ENCODE data around the gene TTC34.

Gene TTC34, protein sequence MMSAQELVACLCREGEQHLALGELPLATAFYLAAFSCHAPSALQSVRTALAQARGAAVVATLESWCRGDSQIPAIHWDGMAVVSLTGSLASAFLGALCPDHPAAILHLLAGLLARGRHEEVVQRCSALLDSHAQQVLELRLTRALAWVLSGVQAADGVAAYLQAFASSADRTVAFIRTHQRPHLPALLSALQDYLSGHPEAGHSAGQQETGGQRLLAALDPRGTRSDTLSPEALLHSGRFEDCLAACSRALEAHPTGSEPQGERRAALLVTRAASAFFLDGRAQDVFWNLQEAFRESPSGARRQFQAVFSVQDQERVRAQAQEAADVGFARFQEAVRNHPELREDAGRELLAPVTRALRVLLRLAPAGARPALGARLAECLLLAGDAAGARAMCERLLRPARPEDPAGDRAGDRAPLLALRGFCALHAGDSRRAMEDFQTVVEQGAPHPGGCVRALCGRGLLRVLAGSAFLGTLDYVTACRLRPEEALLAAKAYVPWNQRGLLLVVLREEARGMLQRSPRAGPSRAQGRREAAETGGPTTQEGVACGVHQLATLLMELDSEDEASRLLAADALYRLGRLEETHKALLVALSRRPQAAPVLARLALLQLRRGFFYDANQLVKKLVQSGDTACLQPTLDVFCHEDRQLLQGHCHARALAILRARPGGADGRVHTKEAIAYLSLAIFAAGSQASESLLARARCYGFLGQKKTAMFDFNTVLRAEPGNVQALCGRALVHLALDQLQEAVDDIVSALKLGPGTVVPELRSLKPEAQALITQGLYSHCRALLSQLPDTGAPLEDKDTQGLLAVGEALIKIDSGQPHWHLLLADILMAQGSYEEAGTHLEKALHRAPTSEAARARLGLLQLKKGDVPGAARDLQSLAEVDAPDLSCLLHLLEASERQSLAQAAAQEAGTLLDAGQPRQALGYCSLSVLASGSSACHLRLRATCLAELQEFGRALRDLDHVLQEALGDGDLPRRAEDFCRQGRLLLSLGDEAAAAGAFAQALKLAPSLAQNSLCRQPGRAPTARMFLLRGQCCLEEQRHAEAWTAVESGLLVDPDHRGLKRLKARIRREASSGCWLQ

DNA sequence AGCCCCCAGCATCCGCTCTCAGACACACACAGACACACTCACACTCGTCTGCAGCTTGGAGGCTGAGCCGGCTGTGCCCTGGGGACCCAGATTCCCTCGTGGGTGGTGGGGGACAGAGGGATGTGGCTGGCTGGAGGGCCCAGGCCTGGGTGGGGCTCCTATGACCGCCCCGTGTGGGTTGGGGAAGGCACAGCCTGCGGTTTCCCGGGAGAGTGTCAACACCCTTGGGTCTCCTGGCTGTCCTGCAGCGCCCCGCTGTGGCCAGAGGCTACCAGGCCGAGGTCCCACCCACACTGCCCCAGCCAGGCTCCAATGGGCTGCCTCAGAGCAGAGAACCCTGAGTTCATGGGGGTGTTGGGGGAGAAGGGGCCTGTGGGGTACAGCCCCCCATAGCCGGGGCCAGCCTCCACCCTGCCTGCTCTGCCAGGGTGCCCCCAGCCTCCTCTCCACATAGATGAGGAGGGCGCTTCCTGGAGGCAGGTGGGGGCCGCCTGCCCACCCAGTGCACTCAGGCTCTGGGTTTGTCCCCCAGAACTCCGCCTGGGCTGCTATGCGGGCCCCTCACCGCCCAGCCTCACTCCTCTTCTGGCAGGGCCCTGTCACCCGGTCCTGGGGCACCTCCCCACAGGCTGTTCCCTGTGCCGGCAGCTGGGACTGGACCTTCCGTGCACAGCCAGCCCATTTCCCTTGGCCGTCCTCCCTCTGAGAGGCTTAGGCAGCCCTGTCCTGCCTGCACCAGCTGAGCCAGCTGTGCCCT is at the start of gene TTC34:
Gene TTC34 (minus strand): TSS at position 159 of the 757 bp plus-strand sequence. CDS start 866 bp downstream, outside the sequence.
- DNase-seq (ENCODE audit: low read depth in 3 of 3) = peak; percentile 22 to 30 (median 27)

DNA sequence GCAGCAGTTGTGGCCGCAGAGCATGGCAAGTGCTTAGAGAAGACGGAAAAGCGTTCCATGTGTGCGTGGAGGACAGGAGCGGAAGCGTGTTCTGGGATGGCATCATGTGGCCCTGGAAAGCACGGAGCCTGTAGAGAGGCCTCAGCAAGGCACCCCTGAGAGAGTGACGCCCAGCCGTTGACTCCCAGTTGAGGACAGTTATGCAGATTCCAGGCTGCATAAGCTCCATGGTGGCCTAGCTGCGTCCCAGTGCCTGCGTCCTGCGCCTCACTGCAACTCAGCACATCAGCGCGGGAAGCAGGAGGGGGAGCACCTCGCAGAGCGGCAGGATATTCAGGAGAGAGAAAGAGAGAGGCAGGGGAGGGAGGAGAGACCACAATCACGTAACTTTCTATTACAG is 49.0 kb upstream of the TTC34 start:
- no peak for DNase-seq (ENCODE audit: low read depth in 3 of 3)

DNA sequence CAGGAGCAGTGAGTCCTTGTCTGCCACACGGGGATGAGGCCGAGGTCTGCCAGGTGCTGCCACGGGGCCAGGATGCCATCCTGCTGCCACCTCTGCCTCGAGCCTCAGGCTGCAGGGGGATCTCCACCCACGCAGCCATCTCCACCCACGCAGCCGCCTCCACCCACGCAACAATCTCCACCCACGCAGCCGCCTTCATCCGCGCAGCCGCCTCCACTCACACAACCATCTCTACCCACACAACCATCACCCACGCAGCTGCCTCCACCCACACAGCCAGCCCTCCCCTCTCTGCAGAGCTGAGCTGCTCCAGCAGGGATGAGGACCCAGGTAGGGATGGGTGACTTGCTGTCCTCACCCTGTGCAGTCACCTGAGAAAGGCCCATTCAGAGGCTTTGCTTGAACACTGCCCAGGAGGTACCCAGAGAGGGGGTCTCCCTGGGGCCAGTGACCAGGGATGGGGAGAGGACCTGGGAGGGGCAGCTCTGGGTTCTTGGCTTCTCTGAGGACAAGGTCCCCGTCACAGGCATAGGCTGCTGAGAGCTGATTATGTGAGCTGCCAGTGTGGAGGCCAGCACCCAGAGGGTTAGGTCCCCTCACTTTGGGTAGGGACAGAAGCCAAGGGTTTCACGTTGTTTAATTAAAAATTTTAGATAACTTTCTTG is 46.6 kb upstream of the TTC34 start:
- DNase-seq (ENCODE audit: low read depth in 3 of 3) = no peak

DNA sequence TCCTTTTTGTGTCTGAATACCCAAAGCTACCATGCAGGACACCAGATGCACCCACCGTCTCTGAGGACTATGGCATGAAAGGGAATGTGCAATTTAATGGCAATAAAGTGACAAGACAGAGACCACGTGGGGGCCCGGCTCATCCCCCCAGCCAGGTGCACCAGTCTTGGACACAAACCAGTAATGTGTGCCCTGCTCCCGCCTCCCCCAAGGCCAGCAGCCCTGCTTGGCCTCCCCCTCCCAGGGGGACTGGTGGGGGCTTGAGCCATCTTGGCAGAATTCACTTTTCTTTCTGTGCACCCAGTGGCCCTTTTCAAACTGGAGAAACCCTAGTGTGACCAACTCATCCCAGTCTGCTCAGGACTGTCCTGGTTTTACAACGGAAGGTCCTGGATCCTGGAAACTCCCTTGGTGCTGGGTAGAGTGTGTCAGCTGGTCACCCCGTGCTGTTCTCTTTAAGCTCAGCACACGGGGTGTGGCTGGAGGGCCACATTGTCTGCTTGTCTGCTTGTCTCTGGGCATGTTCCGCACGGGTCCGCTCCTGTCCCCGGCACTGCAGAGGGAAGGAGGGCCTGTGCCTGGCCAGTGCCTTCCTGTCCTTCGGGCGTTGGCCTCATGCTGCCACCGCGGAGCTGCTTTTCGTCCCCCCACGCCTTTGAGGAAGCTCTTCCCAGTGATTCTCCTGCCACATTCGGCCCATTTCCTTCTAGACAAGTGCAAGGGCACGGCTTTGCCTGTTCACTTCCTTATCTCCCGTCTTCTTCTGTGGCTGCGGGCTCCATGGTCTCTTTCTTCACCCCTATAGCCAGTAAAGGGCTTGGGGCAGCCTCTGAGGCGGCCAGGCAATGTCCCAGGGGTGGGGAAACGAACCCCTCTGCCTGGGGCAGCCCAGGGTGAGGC is 45.8 kb upstream of the TTC34 start:
- DNase-seq (ENCODE audit: low read depth in 3 of 3) = no peak

DNA sequence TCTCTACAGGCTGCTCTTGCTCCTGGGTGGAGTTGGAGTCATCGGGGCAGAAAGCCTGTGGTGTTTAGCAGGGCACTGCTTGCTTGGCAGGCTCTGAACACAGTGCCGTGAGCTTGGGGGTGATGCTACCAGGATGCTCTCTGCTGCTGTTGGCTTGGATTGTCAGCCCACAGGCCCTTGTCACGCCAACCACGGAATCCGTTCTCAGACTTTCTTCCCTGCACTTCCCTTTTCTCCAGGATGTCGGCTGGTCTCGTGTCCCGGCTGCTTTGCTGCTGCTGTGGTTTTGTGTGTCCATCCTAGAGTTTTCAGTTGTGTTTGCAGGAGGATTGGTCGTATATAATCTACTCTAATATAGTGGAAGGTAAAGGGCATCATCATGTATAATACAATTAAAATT is 44.4 kb upstream of the TTC34 start:
- no peak for DNase-seq (ENCODE audit: low read depth in 3 of 3)

DNA sequence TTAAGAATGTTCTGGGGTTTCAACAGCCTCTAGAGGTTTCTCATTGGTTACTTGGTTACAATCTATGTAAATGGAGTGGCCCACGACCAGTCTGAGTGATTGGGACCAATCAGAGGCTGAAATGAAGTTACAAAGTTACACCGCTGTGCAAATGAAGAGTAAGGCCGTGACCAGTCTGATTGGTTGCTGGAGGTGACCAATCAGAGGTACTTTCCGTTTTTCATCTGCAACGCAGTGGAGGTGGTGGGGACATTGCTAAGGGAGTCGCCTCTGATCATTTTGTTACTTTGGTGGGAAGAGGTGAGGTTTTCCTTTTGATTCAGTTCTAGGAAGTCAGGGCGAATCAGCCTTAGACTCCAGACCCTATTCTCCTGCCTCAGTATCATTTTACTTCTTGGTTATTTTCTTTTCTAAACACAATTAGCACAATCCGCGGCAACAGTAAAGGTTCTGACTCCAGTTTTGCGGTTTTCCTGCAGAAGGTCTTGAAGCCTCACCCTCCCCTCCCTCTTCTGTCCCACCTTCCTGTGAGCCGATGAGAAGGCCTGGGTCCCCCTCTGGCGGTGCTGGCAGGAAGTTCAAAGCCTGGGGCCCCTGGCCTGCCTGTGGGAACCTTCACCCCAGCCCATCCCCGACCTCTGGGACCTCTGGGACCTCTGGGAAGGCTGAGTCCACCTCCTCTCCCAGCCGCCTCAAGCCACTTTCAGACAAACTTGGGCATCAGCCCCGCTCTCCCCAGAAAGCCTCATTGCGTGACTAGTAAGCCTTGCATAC is 38.7 kb upstream of the TTC34 start:
- peak; percentile 19 to 38 (median 34) for DNase-seq (ENCODE audit: low read depth in 3 of 3)

DNA sequence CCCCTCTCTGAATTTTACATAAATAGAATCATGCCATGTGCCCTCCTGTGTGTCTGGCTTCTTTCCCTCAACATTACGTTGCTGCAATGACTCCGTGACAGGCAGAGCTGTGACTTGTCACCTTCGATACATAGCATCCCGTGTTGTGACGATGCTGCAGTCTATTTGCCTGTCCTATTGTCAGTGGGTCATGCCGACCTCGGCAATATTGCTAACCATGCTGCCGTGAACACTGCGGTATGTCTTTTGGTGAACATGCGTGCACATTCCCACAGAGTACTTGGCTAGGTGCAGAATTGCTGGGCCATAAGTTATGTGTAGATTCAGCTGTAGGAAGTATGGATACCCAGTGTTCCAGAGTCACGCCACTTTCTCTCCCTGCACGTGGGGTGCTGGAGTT is 36.3 kb upstream of the TTC34 start:
- no peak for DNase-seq (ENCODE audit: low read depth in 3 of 3)

DNA sequence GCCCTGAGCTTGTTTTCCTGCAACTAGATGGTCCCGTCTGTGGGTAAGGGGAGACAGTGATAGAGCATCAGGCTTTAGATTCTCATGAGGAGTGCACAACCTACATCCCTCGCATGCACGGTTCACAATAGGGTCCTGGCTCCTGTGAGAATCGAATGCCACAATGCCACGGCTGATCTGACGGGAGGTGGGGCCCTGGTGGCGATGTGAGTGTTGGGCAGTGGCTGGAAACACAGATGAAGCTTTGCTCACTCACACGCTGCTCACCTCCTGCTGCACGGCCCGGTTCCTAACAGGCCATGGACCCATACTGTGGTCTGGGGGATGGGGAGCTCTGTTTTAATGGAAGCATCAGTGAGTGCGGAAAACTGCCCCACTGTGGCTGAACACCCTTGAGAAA is 35.8 kb upstream of the TTC34 start:
- no peak for DNase-seq (ENCODE audit: low read depth in 3 of 3)

DNA sequence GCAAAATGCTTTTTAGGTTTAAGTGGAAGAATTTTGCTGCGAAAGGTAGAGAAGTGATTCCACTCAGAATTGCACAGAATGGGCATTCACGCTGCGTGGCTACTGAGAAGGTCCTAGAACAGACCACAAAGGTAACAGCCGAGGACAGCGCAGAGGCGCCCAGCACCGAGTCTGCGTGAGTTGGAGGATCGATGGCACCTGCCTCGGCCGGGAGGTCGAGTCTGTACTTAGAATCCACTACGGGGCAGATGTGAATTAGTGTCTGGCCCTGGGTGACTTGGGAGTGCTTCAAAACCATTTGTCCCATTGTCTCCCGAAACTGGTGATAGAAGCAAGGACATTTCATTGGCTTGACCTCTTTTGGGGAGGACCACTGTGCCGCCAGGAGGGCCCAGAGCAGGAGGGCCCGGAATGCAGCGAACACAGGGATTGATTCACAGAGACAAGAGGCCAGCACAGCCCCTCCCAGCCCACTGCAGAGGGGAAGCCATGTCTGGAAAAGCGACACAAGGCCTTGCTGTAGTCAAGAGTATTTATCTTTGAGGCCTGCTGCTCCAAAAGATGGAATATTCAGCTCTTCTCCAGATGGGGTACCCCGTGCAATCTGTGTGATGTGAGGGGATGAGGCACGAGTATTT is 35.0 kb upstream of the TTC34 start:
- DNase-seq (ENCODE audit: low read depth in 3 of 3) = no peak

DNA sequence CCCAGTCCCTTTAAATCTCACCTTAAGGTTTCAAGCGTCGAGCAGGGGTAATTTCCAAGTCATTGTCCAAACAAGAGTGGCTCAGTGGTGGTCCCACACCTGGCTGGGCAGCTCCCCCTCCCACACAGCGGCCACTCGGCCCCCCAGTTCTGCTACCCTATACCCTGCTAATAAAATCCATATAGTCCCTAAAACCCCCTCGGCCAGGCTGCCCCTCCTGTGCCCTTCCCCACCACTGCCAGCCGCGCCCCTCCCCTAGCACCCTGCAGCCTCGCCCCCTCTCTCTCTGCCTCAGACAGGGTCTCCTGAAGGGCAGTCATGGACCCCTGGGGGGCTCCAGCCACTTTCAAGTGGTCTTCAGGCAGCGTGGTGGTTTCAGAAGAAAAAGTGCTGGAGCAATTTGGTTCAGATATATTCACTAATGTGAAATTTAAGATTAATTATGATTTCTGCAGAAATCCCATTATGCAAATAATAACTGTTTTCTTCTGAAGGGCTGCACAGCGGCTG is 34.2 kb upstream of the TTC34 start:
- no peak for DNase-seq (ENCODE audit: low read depth in 3 of 3)

DNA sequence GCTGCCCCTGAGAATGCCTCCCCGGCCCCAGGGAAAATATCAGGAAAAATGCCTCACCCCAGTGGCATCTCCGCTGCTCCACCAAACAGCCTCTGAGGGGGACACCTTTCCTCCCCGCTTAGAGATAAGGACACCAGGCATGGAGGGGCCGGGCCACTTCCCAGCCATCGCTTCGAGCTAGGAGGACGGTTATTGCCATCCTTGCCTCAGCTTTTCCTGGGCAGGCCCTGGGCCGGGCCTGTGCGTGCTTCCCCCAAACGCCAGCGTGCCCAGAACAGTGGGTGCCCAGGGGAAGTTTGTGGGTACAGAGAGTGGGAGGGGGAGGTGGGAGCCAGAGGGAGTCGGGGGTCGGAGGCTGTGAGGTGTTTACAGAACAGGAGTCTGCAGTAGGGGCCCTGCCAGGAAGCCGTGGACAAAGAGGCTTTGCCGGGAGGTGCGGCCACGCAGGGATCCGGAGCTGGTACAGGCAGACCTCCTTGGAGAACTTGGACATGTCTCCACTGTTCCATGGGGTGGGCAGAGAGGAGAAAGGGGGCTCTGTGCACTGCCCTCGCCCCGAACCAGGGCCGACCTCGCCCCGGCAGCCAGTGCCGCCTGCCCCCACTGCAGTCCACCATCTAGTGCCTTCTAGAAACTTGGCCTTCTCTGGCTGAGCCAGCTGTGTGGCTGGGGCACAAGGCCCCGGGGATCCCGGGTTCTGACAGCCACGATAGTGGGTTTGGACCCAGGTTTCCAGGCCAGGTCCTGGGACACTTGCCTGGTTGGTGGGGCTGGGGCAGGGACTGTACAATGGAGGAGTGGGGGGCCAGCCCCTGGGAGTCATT is 33.5 kb upstream of the TTC34 start:
- no peak for DNase-seq (ENCODE audit: low read depth in 3 of 3)

DNA sequence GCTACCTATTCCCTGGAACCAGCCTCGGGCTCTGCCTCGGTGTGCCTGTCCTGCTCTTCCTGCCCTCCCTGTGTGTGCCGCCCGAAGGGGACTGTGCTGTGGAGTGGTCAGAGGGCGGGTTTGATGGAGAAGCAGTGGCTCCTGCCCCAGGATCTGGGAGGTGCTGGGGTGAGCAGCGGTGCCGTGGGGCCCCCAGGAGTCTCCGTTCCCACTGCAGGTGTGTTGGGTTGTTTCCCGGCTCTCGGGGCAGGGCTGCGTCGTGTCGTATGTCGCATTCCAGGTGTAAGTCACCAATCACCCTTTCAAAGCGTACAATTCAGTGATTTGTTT is 32.6 kb upstream of the TTC34 start:
- DNase-seq (ENCODE audit: low read depth in 3 of 3) = no peak

DNA sequence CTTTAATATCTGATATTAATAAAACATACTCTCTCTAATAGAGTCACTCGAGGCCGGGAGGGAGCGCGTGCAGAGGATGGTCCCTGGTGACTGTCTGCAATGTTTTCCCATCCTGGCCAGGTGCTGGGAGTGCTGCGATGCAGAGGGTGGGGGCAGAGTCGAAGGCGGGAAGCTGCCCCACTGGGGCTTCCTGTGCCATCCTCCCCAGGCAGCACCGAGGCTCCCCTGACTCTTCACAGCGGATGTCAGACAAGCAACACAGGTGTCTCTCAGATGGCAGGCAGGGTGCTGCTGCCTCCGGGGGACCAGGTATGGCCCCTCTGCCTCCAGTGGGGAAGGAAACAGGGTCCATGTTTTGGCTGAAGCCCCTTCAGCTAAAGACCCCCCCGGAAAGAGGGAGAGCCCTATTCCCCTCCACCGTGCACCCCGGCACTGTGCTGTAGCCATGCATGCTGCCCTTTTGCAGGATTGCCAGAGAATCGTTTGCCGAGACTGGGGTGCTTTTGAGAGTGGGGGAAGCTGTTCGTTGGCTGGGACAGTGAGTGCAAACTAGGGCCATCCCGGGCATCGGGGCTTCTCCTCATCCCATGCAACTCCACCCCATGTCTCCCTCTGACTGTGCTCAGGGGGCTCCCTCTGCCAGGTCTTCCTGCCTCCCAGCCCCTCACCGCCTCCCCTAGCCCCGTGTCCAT is 32.1 kb upstream of the TTC34 start:
- no peak for DNase-seq (ENCODE audit: low read depth in 3 of 3)

DNA sequence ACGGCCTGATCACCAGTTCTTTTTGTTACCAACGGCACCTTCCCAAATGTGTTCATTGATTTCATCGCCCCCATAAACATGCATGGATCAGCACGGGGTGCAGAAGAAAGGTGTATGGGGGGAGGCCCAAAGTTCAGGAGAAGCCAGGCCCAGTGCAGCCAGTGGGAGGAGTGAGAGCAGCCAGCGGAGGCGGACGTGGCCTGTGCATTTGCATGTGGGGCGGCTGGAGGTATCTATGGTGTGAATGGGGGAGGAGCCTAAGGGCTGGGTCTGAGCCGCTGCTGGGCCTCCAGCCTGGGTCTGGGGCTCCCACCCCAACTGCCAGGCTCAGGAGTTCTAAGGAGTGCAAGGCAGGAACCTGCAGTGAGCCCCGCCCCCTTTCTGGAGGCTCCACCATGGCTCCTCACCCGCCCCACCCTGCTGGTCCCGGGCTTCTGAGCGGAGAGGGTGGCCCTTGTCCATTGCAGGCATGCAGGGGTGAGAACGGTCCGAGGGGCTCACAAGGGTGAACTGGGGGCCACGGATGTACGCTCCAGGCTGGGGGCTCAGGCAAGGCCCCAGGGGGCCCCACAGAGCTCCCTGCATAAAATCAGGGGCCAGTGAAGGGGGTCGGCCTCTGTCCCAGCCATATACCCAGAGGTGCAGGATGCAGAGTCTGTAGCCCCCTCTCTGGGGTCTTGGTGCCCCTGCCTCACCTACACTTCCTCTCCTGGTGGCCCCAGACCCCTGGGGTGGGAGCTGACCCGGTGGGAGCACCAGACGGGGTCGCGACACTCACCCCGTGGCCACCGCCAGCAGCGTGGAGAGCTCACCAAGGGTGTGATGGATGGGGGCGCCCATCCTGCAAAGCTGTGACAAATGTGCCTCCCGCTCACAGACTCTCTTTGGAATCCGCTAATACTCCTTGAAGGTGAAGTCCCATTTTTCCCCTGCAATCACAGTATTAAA is 31.3 kb upstream of the TTC34 start:
- DNase-seq (ENCODE audit: low read depth in 3 of 3) = no peak

DNA sequence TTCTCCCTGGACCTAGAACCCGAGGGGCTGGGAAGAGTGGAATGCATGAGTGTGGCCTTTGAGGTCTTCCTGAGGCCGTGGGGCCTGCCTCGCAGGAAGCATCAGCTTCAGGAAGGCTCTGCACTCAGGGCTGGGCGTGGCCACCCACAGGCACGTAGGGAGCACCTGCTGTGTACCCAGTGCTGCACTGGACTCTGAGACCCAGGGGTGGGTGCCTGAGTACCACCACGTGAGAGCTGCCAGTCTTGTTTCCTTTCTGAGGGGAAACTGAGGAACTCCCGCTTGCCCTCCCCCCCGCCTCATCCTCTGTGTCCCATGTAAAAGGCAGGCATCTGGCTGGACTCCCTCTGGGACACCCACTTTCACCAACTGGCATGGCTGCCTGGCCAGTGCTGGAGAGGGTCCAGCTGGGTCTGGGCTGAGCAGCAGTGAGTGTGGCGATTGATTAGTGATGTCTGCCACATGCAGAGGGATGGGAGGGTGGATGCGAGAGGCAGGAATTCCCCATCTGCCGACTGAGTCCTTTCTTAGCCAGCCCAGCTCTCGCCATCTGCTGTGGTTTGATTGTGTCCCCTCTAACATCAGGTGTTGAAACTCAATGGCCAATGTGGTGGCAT is 30.2 kb upstream of the TTC34 start:
- DNase-seq (ENCODE audit: low read depth in 3 of 3) = no peak
